Endothelial cell (in vitro differentiated cells): ENCODE data around the gene ISG15. TPM values are rescaled to one million over a fixed set of nuclear protein-coding genes. Genes with fewer than 3 reads are reported as not detected.

ENCODE experiments used
- DNase-seq: peaks from one replicate; pipeline ENCODE4 v3.0.0; 2021; ENCODE audit warnings: low spot score
- H3K27ac Mint-ChIP-seq: one replicate; pipeline ENCODE4 v1.8.0; 2021; ENCODE audit warnings: mixed read lengths, inconsistent platforms; ENCODE audit not compliant: unreplicated experiment
- H3K27me3 Mint-ChIP-seq: one replicate; pipeline ENCODE4 v1.8.0; 2021; ENCODE audit warnings: mild to moderate bottlenecking, moderate library complexity, mixed read lengths, inconsistent platforms; ENCODE audit not compliant: unreplicated experiment
- H3K36me3 Mint-ChIP-seq: one replicate; pipeline ENCODE4 v1.8.0; 2021; ENCODE audit warnings: mild to moderate bottlenecking, low read depth, mixed read lengths, inconsistent platforms; ENCODE audit not compliant: unreplicated experiment
- H3K4me1 Mint-ChIP-seq: one replicate; pipeline ENCODE4 v1.8.0; 2021; ENCODE audit warnings: mild to moderate bottlenecking, mixed read lengths, inconsistent platforms; ENCODE audit not compliant: unreplicated experiment
- H3K4me3 Mint-ChIP-seq: one replicate; pipeline ENCODE4 v1.8.0; 2021; ENCODE audit warnings: mild to moderate bottlenecking, mixed read lengths, inconsistent platforms; ENCODE audit not compliant: unreplicated experiment
- H3K9me3 Mint-ChIP-seq: one replicate; pipeline ENCODE4 v1.8.0; 2021; ENCODE audit warnings: mixed read lengths, inconsistent platforms; ENCODE audit not compliant: unreplicated experiment
- total RNA-seq: library from RNA; stranded (reverse); fragmentation: NEBNext Ultra II Directional; extraction: Animal tissue kit (Norgen Biotek cat#: 25700); gene quantifications from one replicate; pipeline ENCODE4 v1.2.1, GENCODE V29; 2021; ENCODE audit not compliant: unreplicated experiment
- TF ChIP-seq, protein P1 (sequence below): fragments of 200-600 bp; sonication (generic); IDR thresholded peaks from one replicate; pipeline ENCODE4 v1.5.0; 2021; ENCODE audit warnings: antibody characterized with exemption; ENCODE audit not compliant: unreplicated experiment

The ISG15 gene
- total RNA-seq, 1 donor from 2014 or later: 33.3 TPM

GRCh38 chr1:980137-980571, 33.1 kb upstream of the ISG15 start:
- Mint-ChIP-seq H3K27ac (no peak overlapping the region), H3K4me3 (no peak overlapping the region), H3K36me3 (peaks cover 7% of the 10 kb centered on the region), H3K4me1 (peaks cover 3% of the 10 kb centered on the region), H3K27me3 (peaks cover 17% of the 10 kb centered on the region), H3K9me3 (no peaks in the 10 kb centered on the region)
- no peak for DNase-seq
- TF ChIP-seq, protein P1, sequence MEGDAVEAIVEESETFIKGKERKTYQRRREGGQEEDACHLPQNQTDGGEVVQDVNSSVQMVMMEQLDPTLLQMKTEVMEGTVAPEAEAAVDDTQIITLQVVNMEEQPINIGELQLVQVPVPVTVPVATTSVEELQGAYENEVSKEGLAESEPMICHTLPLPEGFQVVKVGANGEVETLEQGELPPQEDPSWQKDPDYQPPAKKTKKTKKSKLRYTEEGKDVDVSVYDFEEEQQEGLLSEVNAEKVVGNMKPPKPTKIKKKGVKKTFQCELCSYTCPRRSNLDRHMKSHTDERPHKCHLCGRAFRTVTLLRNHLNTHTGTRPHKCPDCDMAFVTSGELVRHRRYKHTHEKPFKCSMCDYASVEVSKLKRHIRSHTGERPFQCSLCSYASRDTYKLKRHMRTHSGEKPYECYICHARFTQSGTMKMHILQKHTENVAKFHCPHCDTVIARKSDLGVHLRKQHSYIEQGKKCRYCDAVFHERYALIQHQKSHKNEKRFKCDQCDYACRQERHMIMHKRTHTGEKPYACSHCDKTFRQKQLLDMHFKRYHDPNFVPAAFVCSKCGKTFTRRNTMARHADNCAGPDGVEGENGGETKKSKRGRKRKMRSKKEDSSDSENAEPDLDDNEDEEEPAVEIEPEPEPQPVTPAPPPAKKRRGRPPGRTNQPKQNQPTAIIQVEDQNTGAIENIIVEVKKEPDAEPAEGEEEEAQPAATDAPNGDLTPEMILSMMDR: no peak

DNA sequence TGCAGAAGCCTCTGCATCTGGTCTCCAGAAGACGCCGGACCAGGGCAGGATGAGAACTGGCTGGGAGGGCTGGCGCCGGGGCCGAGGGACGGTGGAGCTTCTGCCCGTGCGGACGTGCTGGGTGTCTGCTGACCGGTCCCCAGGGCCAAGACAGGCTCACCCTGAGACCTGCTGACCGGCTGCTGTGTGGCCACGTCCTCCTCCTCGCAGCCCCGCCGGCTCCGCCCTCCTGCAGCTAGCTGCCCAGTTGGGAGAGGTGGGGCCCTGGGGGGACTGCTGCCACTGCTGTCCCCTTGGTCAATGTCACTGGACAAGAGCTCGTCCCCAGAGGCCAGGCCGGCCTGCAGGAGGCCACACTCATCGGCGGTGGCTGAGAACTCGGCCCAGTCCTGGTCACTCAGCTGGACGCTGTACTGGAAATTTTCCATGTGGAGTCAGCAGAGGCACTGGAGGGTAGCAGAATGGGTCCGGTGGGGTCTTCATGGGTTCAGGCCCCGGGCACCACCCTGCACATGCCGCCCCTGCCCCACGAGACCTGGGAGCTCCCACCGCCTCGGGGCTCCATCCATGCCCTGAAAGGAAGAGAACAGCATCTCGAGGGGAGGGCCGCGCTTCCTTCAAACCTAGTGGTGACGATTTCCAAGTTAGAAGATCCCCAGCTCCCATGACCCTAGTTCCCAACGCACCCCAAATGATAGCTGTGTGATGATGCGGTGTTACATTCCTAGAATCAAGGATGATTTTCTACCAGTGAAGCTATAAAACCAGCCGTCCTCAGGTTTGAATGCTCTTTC, 32.5 kb upstream of the ISG15 start:
- Mint-ChIP-seq H3K27me3 (peaks cover 13% of the 10 kb centered on the region), H3K4me3 (no peak overlapping the region), H3K27ac (no peak overlapping the region), H3K36me3 (peaks cover 7% of the 10 kb centered on the region), H3K4me1 (peaks cover 3% of the 10 kb centered on the region), H3K9me3 (no peaks in the 10 kb centered on the region)
- TF ChIP-seq, protein P1: no peak
- DNase-seq: no peak

- H3K4me1 Mint-ChIP-seq: peaks cover 3% of the 10 kb centered on the region
- H3K9me3 Mint-ChIP-seq: no peaks in the 10 kb centered on the region
- DNase-seq: no peak
- peaks cover 13% of the 10 kb centered on the region for H3K27me3 Mint-ChIP-seq
- no peak overlapping the region for H3K27ac Mint-ChIP-seq
- TF ChIP-seq, protein P1: no peak
- H3K36me3 Mint-ChIP-seq: peaks cover 7% of the 10 kb centered on the region
- H3K4me3 Mint-ChIP-seq: no peak overlapping the region
Measured at GRCh38 chr1:981491-981954, 31.8 kb upstream of the ISG15 start.

DNA sequence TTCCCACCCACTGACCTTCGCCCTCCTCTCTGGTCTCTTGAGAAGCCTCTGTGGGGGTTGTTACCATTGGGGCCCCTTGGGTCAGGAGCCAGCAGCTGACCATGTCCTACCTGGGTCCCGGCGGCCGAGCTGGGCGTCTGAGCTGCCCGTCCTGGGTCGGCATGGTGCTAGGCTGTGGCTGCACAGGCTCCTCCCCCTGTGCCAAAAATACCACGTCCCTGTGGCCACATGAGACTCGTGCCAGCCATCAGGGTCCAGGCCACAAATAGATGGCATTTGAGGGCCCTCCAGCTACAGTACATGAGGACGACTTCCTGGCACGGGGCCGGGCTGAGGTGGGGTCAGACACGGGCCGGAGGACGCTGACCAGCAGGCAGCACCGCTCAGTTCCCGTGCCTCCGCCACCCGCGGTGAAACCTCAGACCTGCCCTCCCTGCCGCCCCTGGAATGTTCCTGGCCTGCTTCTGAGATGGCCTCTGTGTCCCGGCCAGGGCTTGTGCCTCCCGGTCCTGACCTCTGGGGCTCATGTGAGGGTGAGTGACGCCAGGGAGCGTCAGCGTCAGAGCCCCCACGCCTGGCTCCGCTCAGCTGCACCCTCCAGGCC, 31.2 kb upstream of the ISG15 start, which contains the start of gene PERM1:
Gene PERM1 (minus strand): TSS at position 139 of the 604 bp plus-strand sequence. CDS start 1,064 bp downstream, outside the sequence.
- H3K9me3 Mint-ChIP-seq: no peaks in the 10 kb centered on the region
- peaks cover 3% of the 10 kb centered on the region for H3K4me1 Mint-ChIP-seq
- H3K36me3 Mint-ChIP-seq: peaks cover 7% of the 10 kb centered on the region
- DNase-seq: no peak
- no peak within 1 kb of the TSS for H3K4me3 Mint-ChIP-seq
- H3K27ac Mint-ChIP-seq: no peak within 1 kb of the TSS
- TF ChIP-seq, protein P1: no peak
- peaks cover 13% of the 10 kb centered on the region for H3K27me3 Mint-ChIP-seq
